ENCODE data around the gene LRCH1. TPM values are rescaled to one million over a fixed set of nuclear protein-coding genes. Genes with fewer than 3 reads are reported as not detected.
"Not testable (repeated sequence)": the region's sequence is repeated elsewhere in the genome, so short reads cannot be mapped to it uniquely, and the experiment has no call there.

The LRCH1 gene
- total and polyA plus RNA-seq, 4 experiments from 2014 or later = 1.2 to 19.1 (median 12.1) TPM

DNA sequence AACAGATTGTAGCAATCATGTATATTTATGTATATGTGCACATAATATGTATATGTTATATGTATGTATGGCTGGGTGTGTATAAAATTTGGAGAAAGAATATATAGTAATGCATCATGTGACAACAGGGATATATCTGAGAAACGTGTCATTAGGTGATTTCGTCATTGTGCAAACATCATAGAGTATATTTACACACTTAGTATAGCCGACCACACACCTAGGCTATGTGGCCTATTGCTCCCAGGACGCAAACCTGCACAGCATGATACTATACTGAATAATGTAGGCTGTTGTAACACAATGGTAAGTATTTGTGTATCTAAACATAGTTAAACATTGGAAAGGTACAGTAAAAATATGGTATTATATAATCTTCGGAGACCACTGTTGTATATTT, 200.2 kb downstream of the LRCH1 start:
- no peaks in the 10 kb centered on the region for H3K27me3 ChIP-seq (ENCODE audit: insufficient read depth, low read length)
- CTCF ChIA-PET (ENCODE audit: partially characterized antibody) = interaction anchor here (1.3 kb wide), 1 partner anchor 201 kb away, joined by 3 read pairs; no protein-coding TSS in a partner anchor
- H3K4me1 ChIP-seq (ENCODE audit: insufficient read depth, low read length) = peaks cover 15% of the 10 kb centered on the region
- H3K27ac Mint-ChIP-seq = no peak overlapping the region
- peaks cover 3 to 21% of the 10 kb centered on the region in 2 donors for H3K36me3 Mint-ChIP-seq
- H3K4me3 Mint-ChIP-seq = no peak overlapping the region
- POLR2A ChIA-PET (ENCODE audit: partially characterized antibody) = no interaction called here
- no peaks in the 10 kb centered on the region for H3K27me3 Mint-ChIP-seq
- no peak overlapping the region for H3K27ac ChIP-seq (ENCODE audit: low read depth, low read length)
- peaks cover 3% of the 10 kb centered on the region for H3K36me3 ChIP-seq (ENCODE audit: insufficient read depth, low read length)
- H3K4me3 ChIP-seq (ENCODE audit: low read length in 2 of 2) = no peak overlapping the region
- peaks cover 0 to 3% (median 0%) of the 10 kb centered on the region in 8 donors for H3K9me3 Mint-ChIP-seq
- intact Hi-C loops (cut with micrococcal nuclease) = no loop called here
- H3K9me3 ChIP-seq (ENCODE audit: control insufficient read depth in 1 of 2, low read length in 2 of 2) = no peaks in the 10 kb centered on the region
- H3K4me1 Mint-ChIP-seq = peaks cover 14 to 30% (median 21%) of the 10 kb centered on the region in 4 donors
- DNase-seq = no peak

DNA sequence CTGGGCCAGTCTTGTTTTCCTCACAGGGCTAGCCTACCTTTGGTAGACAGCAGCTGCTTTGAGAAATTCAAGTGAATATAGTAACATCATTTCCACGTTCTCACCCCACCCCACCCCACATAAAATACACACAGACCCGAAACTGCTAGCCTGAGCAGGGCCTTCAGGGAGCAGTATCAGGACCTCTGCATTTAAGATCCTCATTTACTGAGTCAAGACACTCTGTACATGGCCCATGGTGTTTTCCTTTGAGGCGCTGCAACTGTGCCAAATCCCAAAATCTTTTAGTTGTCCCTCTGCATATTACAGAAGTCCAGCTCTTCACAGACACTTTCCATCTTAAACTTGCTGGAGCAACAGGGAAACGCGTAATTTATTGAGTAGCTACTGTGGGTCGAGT, 200.9 kb downstream of the LRCH1 start:
- DNase-seq = no peak
- H3K27me3 ChIP-seq (ENCODE audit: insufficient read depth, low read length) = no peaks in the 10 kb centered on the region
- CTCF ChIA-PET (ENCODE audit: partially characterized antibody) = interaction anchor here (0.9 to 1.3 kb wide), 2 partner anchors 11 to 202 kb away, joined by 3 read pairs; no protein-coding TSS in a partner anchor
- Mint-ChIP-seq H3K36me3 (peaks cover 3 to 14% of the 10 kb centered on the region in 2 donors), H3K4me3 (no peak overlapping the region), H3K27ac (no peak overlapping the region), H3K27me3 (no peaks in the 10 kb centered on the region), H3K4me1 (peaks cover 14 to 27% (median 21%) of the 10 kb centered on the region in 4 donors), H3K9me3 (peaks cover 0 to 3% (median 0%) of the 10 kb centered on the region in 8 donors)
- H3K9me3 ChIP-seq (ENCODE audit: control insufficient read depth in 1 of 2, low read length in 2 of 2) = no peaks in the 10 kb centered on the region
- intact Hi-C loops (cut with micrococcal nuclease) = no loop called here
- H3K36me3 ChIP-seq (ENCODE audit: insufficient read depth, low read length) = no peaks in the 10 kb centered on the region
- POLR2A ChIA-PET (ENCODE audit: partially characterized antibody) = no interaction called here
- H3K4me3 ChIP-seq (ENCODE audit: low read length in 2 of 2) = no peak overlapping the region
- no peak overlapping the region for H3K27ac ChIP-seq (ENCODE audit: low read depth, low read length)
- peaks cover 15% of the 10 kb centered on the region for H3K4me1 ChIP-seq (ENCODE audit: insufficient read depth, low read length)

DNA sequence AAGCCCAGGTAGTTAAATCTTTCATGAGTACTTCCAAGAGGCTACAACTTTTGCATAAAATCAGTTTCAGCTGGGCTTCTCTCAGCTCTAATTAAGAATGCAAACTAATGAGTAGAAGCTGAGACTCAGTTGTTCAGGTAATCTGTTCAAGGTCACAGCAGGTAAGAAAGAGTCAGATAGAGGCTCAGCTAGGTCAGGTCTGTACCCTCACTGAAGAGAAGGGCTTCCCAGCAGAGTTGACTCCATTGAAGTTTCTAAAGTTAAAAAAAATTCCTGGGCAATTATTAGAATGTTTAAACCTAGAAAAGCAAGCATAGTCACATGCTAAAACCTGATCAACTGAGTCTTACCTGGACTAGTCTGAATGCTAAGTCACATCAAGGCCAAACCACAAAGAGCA, 201.8 kb downstream of the LRCH1 start:
- H3K4me3 Mint-ChIP-seq = no peak overlapping the region
- H3K9me3 Mint-ChIP-seq = peaks cover 0 to 3% (median 0%) of the 10 kb centered on the region in 8 donors
- POLR2A ChIA-PET (ENCODE audit: partially characterized antibody) = no interaction called here
- CTCF ChIA-PET (ENCODE audit: partially characterized antibody) = interaction anchor here (0.9 kb wide), 1 partner anchor 10 kb away, joined by 3 read pairs; no protein-coding TSS in a partner anchor
- H3K27me3 Mint-ChIP-seq = no peaks in the 10 kb centered on the region
- peaks cover 14 to 26% (median 20%) of the 10 kb centered on the region in 4 donors for H3K4me1 Mint-ChIP-seq
- H3K36me3 Mint-ChIP-seq = peaks cover 3 to 10% of the 10 kb centered on the region in 2 donors
- no peak for DNase-seq
- H3K9me3 ChIP-seq (ENCODE audit: control insufficient read depth in 1 of 2, low read length in 2 of 2) = no peaks in the 10 kb centered on the region
- H3K4me1 ChIP-seq (ENCODE audit: insufficient read depth, low read length) = peaks cover 15% of the 10 kb centered on the region
- H3K27ac Mint-ChIP-seq = no peak overlapping the region
- intact Hi-C loops (cut with micrococcal nuclease) = no loop called here
- H3K27me3 ChIP-seq (ENCODE audit: insufficient read depth, low read length) = no peaks in the 10 kb centered on the region
- no peaks in the 10 kb centered on the region for H3K36me3 ChIP-seq (ENCODE audit: insufficient read depth, low read length)
- no peak overlapping the region for H3K4me3 ChIP-seq (ENCODE audit: low read length in 2 of 2)
- no peak overlapping the region for H3K27ac ChIP-seq (ENCODE audit: low read depth, low read length)

DNA sequence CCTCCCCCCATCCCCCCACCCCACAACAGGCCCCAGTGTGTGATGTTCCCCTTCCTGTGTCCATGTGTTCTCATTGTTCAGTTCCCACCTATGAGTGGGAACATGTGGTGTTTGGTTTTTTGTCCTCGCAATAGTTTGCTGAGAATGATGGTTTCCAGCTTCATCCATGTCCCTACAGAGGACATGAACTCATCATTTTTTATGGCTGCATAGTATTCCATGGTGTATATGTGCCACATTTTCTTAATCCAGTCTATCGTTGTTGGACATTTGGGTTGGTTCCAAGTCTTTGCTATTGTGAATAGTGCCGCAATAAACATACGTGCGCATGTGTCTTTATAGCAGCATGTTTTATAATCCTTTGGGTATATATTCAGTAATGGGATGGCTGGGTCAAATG, 202.5 kb downstream of the LRCH1 start:
- H3K9me3 Mint-ChIP-seq; H3K27ac ChIP-seq (ENCODE audit: low read depth, low read length); H3K4me3 Mint-ChIP-seq; H3K36me3 Mint-ChIP-seq; DNase-seq; CTCF ChIA-PET (ENCODE audit: partially characterized antibody); H3K27me3 ChIP-seq (ENCODE audit: insufficient read depth, low read length); H3K4me3 ChIP-seq (ENCODE audit: low read length in 2 of 2); H3K27me3 Mint-ChIP-seq; H3K9me3 ChIP-seq (ENCODE audit: control insufficient read depth in 1 of 2, low read length in 2 of 2); H3K36me3 ChIP-seq (ENCODE audit: insufficient read depth, low read length); POLR2A ChIA-PET (ENCODE audit: partially characterized antibody); H3K27ac Mint-ChIP-seq; intact Hi-C loops (cut with micrococcal nuclease): not testable (repeated sequence)
- H3K4me1 ChIP-seq (ENCODE audit: insufficient read depth, low read length) = peaks cover 15% of the 10 kb centered on the region
- H3K4me1 Mint-ChIP-seq = peaks cover 14 to 26% (median 18%) of the 10 kb centered on the region in 4 donors

DNA sequence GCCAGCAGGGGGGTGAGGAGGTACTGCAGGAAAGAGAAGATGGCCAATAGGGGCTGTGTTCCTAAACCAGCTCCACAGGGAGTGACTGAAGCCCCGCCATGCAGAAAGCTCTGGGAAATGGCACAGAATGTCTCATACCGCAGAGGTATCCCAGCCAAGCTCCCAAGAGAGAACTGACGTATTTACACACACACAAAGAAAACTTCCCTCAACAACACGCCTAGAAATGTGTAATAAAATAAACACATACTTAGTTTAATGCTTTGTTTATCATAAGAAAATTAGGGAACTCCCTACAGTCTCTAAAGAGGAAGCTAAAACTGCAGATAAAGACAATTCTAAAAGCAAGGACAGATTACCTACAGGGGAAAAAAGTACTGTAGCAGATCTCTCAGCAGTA, 204.0 kb downstream of the LRCH1 start:
- Mint-ChIP-seq H3K4me1 (peaks cover 4 to 16% (median 6%) of the 10 kb centered on the region in 4 donors), H3K4me3 (no peak overlapping the region), H3K27me3 (peaks cover 0 to 1% of the 10 kb centered on the region in 2 donors), H3K36me3 (no peaks in the 10 kb centered on the region), H3K27ac (no peak overlapping the region), H3K9me3 (peaks cover 0 to 5% (median 0%) of the 10 kb centered on the region in 8 donors)
- no peak overlapping the region for H3K27ac ChIP-seq (ENCODE audit: low read depth, low read length)
- no peaks in the 10 kb centered on the region for H3K9me3 ChIP-seq (ENCODE audit: control insufficient read depth in 1 of 2, low read length in 2 of 2)
- CTCF ChIA-PET (ENCODE audit: partially characterized antibody) = interaction anchor here (1.4 kb wide), 1 partner anchor 205 kb away, joined by 4 read pairs; no protein-coding TSS in a partner anchor
- peaks cover 6% of the 10 kb centered on the region for H3K4me1 ChIP-seq (ENCODE audit: insufficient read depth, low read length)
- H3K36me3 ChIP-seq (ENCODE audit: insufficient read depth, low read length) = no peaks in the 10 kb centered on the region
- POLR2A ChIA-PET (ENCODE audit: partially characterized antibody) = no interaction called here
- no peak for DNase-seq
- H3K27me3 ChIP-seq (ENCODE audit: insufficient read depth, low read length) = no peaks in the 10 kb centered on the region
- intact Hi-C loops (cut with micrococcal nuclease) = no loop called here
- no peak overlapping the region for H3K4me3 ChIP-seq (ENCODE audit: low read length in 2 of 2)

DNA sequence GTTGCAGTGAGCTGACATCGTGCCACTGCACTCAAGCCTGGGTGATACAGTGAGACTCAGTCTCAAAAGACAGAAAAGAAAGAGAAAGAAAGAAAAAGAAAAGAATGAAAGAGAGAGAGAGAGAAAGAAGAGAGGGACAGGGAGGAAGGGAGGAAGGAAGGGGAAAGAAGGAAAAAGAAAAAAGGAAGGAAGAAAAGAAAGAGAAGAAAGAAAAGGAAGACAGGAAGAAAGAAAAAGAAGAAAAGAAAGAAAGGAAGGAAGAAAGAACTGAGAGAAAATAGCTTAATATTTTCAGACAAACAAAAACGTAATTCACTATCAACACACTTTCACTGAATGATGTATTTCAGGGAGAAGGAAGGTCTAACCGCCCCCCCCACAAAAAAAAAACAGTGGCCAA, 204.7 kb downstream of the LRCH1 start:
- H3K9me3 Mint-ChIP-seq = peaks cover 0 to 5% (median 0%) of the 10 kb centered on the region in 8 donors
- no peak overlapping the region for H3K27ac Mint-ChIP-seq
- CTCF ChIA-PET (ENCODE audit: partially characterized antibody) = no interaction called here
- peaks cover 0 to 1% of the 10 kb centered on the region in 2 donors for H3K27me3 Mint-ChIP-seq
- H3K36me3 Mint-ChIP-seq = no peaks in the 10 kb centered on the region
- DNase-seq = no peak
- Histone ChIP-seq H3K36me3 (ENCODE audit: insufficient read depth, low read length) (no peaks in the 10 kb centered on the region), H3K4me1 (ENCODE audit: insufficient read depth, low read length) (no peaks in the 10 kb centered on the region), H3K4me3 (ENCODE audit: low read length in 2 of 2) (no peak overlapping the region), H3K27me3 (ENCODE audit: insufficient read depth, low read length) (no peaks in the 10 kb centered on the region), H3K27ac (ENCODE audit: low read depth, low read length) (no peak overlapping the region), H3K9me3 (ENCODE audit: control insufficient read depth in 1 of 2, low read length in 2 of 2) (no peaks in the 10 kb centered on the region)
- POLR2A ChIA-PET (ENCODE audit: partially characterized antibody) = no interaction called here
- intact Hi-C loops (cut with micrococcal nuclease) = no loop called here
- no peak overlapping the region for H3K4me3 Mint-ChIP-seq
- H3K4me1 Mint-ChIP-seq = peaks cover 2 to 13% (median 3%) of the 10 kb centered on the region in 4 donors

DNA sequence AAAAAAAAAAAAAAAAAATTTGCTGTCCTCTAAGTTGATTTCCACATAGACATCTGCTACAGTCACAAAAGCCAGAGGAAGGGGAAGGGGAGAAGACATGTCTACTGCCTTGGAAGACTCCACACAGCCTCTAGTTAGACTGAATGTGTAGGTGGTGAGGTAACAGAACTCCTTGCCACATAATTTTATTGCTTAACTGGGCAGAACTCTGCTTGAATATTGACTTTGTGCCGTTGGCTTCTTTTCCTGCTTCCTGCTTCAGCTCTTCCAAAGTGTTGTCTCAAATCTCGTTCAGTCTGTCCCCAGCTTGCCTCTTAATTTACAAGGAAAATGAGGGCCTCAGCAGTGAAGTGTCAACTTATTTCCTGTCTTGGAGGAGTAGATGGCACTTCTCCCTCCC, 206.9 kb downstream of the LRCH1 start:
- peaks cover 0 to 1% of the 10 kb centered on the region in 2 donors for H3K27me3 Mint-ChIP-seq
- ChIA-PET POLR2A (ENCODE audit: partially characterized antibody) (no interaction called here), CTCF (ENCODE audit: partially characterized antibody) (no interaction called here)
- Histone ChIP-seq H3K4me1 (ENCODE audit: insufficient read depth, low read length) (no peaks in the 10 kb centered on the region), H3K36me3 (ENCODE audit: insufficient read depth, low read length) (no peaks in the 10 kb centered on the region), H3K27me3 (ENCODE audit: insufficient read depth, low read length) (no peaks in the 10 kb centered on the region), H3K9me3 (ENCODE audit: control insufficient read depth in 1 of 2, low read length in 2 of 2) (no peaks in the 10 kb centered on the region), H3K27ac (ENCODE audit: low read depth, low read length) (no peak overlapping the region), H3K4me3 (ENCODE audit: low read length in 2 of 2) (no peak overlapping the region)
- H3K4me3 Mint-ChIP-seq = no peak overlapping the region
- no peaks in the 10 kb centered on the region for H3K4me1 Mint-ChIP-seq
- DNase-seq = no peak
- H3K27ac Mint-ChIP-seq = no peak overlapping the region
- intact Hi-C loops (cut with micrococcal nuclease) = no loop called here
- H3K9me3 Mint-ChIP-seq = peaks cover 0 to 5% (median 0%) of the 10 kb centered on the region in 8 donors
- H3K36me3 Mint-ChIP-seq = no peaks in the 10 kb centered on the region
